HCT116 (cell line): ENCODE measurements around the gene PPIL6. TPM values are rescaled to one million over a fixed set of nuclear protein-coding genes. Genes with fewer than 3 reads are reported as not detected.

ENCODE experiments used
- ATAC-seq: fragments of 200-7000 bp; cut with Tn5 transposase; 2 replicates; pipeline ENCODE4 v1.9.1; 2020; ENCODE audit warnings: mild to moderate bottlenecking, moderate library complexity
- BruUV-seq: library from RNA; stranded (reverse); fragments of 400-500 nt; replicated peaks from 2 replicates; lab custom pipeline; 2021; lab: Mats Ljungman, UMichigan
- CTCF ChIA-PET: fragments of 300-600 bp; sonication (Branson Sonifier 250); formaldehyde crosslinking; loops from one replicate; lab custom pipeline; 2021; ENCODE audit warnings: antibody characterized with exemption; lab: Charles Lee
- POLR2A ChIA-PET: fragments of 300-600, 350-600 bp; sonication (Branson Sonifier 250); formaldehyde crosslinking; loops from one replicate; lab custom pipeline; 2021; ENCODE audit warnings: antibody characterized with exemption; lab: Charles Lee
- RAD21 ChIA-PET, 2 experiments: fragments of 300-600 bp; sonication (Branson Sonifier 250); formaldehyde crosslinking; loops; one replicate each; lab custom pipeline; 2023; ENCODE audit warnings: low total read pairs in 2 of 2; ENCODE audit not compliant: uncharacterized antibody in 2 of 2, unreplicated experiment in 2 of 2, low non-redundant PET in 1 of 2; lab: Charles Lee
- DNase-seq: peaks from one replicate; pipeline ENCODE4 v3.0.0-alpha.2; 2010; ENCODE audit warnings: low read depth, low spot score
- H2AFZ ChIP-seq: fragments of 200-600 bp; shearing (Covaris generic), sonication (generic); 2 replicates; pipeline ENCODE4 v1.6.1; 2017; ENCODE audit warnings: low read depth, mixed run types, mixed read lengths, antibody characterized with exemption, low read length; ENCODE audit not compliant: poor library complexity, severe bottlenecking
- H3K27ac ChIP-seq: 2 replicates; pipeline ENCODE4 v1.5.1; 2012; ENCODE audit warnings: low read depth, low read length
- H3K27me3 ChIP-seq: fragments of 200-600 bp; sonication (generic); 2 replicates; pipeline ENCODE4 v1.6.1; 2016; ENCODE audit warnings: mixed run types, low read length, mixed read lengths; ENCODE audit not compliant: insufficient read depth
- H3K36me3 ChIP-seq, 2 experiments: fragments of 200-500 bp in 1 of 2; fragments of 200-600 bp in 1 of 2; sonication (Bioruptor generic) in 1 of 2; sonication (generic) in 1 of 2; 2 replicates each; pipeline versions ENCODE4 v1.5.1 to v1.6.1; 2014 to 2016; ENCODE audit warnings: low read length in 2 of 2, inconsistent platforms in 1 of 2, mixed read lengths in 1 of 2, mixed run types in 1 of 2; ENCODE audit not compliant: insufficient read depth in 2 of 2, control insufficient read depth in 1 of 2
- H3K4me1 ChIP-seq, 2 experiments: fragments of 200-600 bp in 1 of 2; sonication (generic) in 1 of 2; 2 replicates each; pipeline versions ENCODE4 v1.5.1 to v1.6.1; 2012 to 2017; ENCODE audit warnings: low read length in 2 of 2, inconsistent platforms in 1 of 2, mild to moderate bottlenecking in 1 of 2, mixed read lengths in 1 of 2, mixed run types in 1 of 2, moderate library complexity in 1 of 2; ENCODE audit not compliant: insufficient read depth in 2 of 2, control insufficient read depth in 1 of 2
- H3K4me2 ChIP-seq: fragments of 200-600 bp; sonication (generic); 2 replicates; pipeline ENCODE4 v1.6.1; 2017; ENCODE audit warnings: mixed run types, low read length, mixed read lengths
- H3K4me3 ChIP-seq, 2 experiments: fragments of 200-600 bp in 1 of 2; sonication (generic) in 1 of 2; replicated peaks in 1 of 2; 2 replicates each; pipeline ENCODE4 v1.5.1; 2011 to 2016; ENCODE audit warnings: low read length in 2 of 2, control low read depth in 1 of 2, low read depth in 1 of 2, mild to moderate bottlenecking in 1 of 2, mixed read lengths in 1 of 2, mixed run types in 1 of 2
- H3K79me2 ChIP-seq: fragments of 200-600 bp; sonication (generic); 2 replicates; pipeline ENCODE4 v1.6.1; 2017; ENCODE audit warnings: mild to moderate bottlenecking, mixed run types, low read length, moderate library complexity, mixed read lengths; ENCODE audit not compliant: insufficient read depth
- H3K9ac ChIP-seq: fragments of 200-600 bp; sonication (generic); 2 replicates; pipeline ENCODE4 v1.6.1; 2016; ENCODE audit warnings: low read length, mixed read lengths
- H3K9me2 ChIP-seq: fragments of 200-600 bp; sonication (generic), shearing (Covaris generic); 2 replicates; pipeline ENCODE4 v1.6.1; 2017; ENCODE audit warnings: mixed run types, mild to moderate bottlenecking, moderate library complexity; ENCODE audit not compliant: insufficient read depth
- H3K9me3 ChIP-seq, 2 experiments: fragments of 200-500 bp in 1 of 2; fragments of 200-600 bp in 1 of 2; sonication (Bioruptor generic) in 1 of 2; sonication (generic) in 1 of 2; 2 replicates each; pipeline ENCODE4 v1.6.1; 2014 to 2017; ENCODE audit warnings: low read length in 2 of 2, mixed read lengths in 2 of 2, inconsistent platforms in 1 of 2, low read depth in 1 of 2, mild to moderate bottlenecking in 1 of 2, mixed run types in 1 of 2, moderate library complexity in 1 of 2; ENCODE audit not compliant: control insufficient read depth in 1 of 2, insufficient read depth in 1 of 2
- H4K20me1 ChIP-seq: fragments of 200-600 bp; sonication (generic), shearing (Covaris generic); 2 replicates; pipeline ENCODE4 v1.6.1; 2017; ENCODE audit warnings: mixed run types, mild to moderate bottlenecking, moderate library complexity; ENCODE audit not compliant: insufficient read depth
- FOSL1 ChIP-seq: IDR thresholded peaks from 2 replicates; pipeline ENCODE4 v1.6.1; 2012; ENCODE audit warnings: low read depth
- JUND ChIP-seq: IDR thresholded peaks from 2 replicates; pipeline ENCODE4 v1.6.1; 2012
- MAX ChIP-seq: IDR thresholded peaks from 2 replicates; pipeline ENCODE4 v1.6.1; 2012
- POLR2AphosphoS5 ChIP-seq: IDR thresholded peaks from 2 replicates; pipeline ENCODE4 v1.6.1; 2011; ENCODE audit warnings: mild to moderate bottlenecking, low read depth, low read length, moderate library complexity
- REST ChIP-seq: IDR thresholded peaks from 2 replicates; pipeline ENCODE4 v1.6.1; 2012; ENCODE audit warnings: low read depth
- SRF ChIP-seq: IDR thresholded peaks from 2 replicates; pipeline ENCODE4 v1.6.1; 2012; ENCODE audit warnings: low read depth
- TCF7L2 ChIP-seq: IDR thresholded peaks from 2 replicates; pipeline ENCODE4 v1.7.0; 2011; ENCODE audit warnings: borderline replicate concordance, inconsistent platforms; ENCODE audit not compliant: insufficient read depth, insufficient read length; ENCODE audit errors: extremely low read depth
- intact Hi-C: fragments of 100-400 bp; cut with micrococcal nuclease; formaldehyde crosslinking; loops from 2 replicates; pipeline ENCODE4 v1.10.0; 2022
- total RNA-seq: library from RNA; stranded (reverse); gene quantifications from one replicate; pipeline ENCODE4 v1.2.1, GENCODE V29; 2021; ENCODE audit not compliant: unreplicated experiment

Gene PPIL6
- total RNA-seq, 1 experiment from 2014 or later = 3.3 TPM

GRCh38 chr6:109370792-109371191, 69.6 kb downstream of the PPIL6 start:
- TF ChIP-seq SRF (no peak), MAX (no peak), FOSL1 (no peak), REST (no peak)
- no peak overlapping the region for H2AFZ ChIP-seq
- peaks cover 87% of the 10 kb centered on the region for H3K79me2 ChIP-seq
- no peaks in the 10 kb centered on the region for H3K9me2 ChIP-seq
- H3K27me3 ChIP-seq = no peaks in the 10 kb centered on the region
- H3K9me3 ChIP-seq = no peaks in the 10 kb centered on the region
- RAD21 ChIA-PET = no interaction called here
- H4K20me1 ChIP-seq = peaks cover 12% of the 10 kb centered on the region
- CTCF ChIA-PET = interaction anchor here (1.8 kb wide), 1 partner anchor 13 kb away, joined by 4 read pairs; no protein-coding TSS in a partner anchor
- POLR2A ChIA-PET = no interaction called here
- H3K4me3 ChIP-seq = no peak overlapping the region
- no peak overlapping the region for H3K9ac ChIP-seq
- peaks cover 21 to 34% of the 10 kb centered on the region in 2 experiments for H3K4me1 ChIP-seq
- peak overlapping the region; percentile 22; the same call in 1 of the 2 replicates for H3K27ac ChIP-seq
- peak overlapping the region; percentile 57 for H3K4me2 ChIP-seq
- peaks cover 53 to 55% of the 10 kb centered on the region in 2 experiments for H3K36me3 ChIP-seq
- peak; percentile 24; the same call in 1 of the 2 replicates for ATAC-seq
- BruUV-seq = no TSS peak
- intact Hi-C loops = no loop called here
- no peak for DNase-seq

- Histone ChIP-seq H3K9me3 (no peaks in the 10 kb centered on the region), H3K4me1 (peaks cover 21 to 34% of the 10 kb centered on the region in 2 experiments), H3K9me2 (no peaks in the 10 kb centered on the region), H2AFZ (no peak overlapping the region), H3K27ac (no peak overlapping the region), H4K20me1 (peaks cover 12% of the 10 kb centered on the region), H3K79me2 (peaks cover 84% of the 10 kb centered on the region), H3K9ac (no peak overlapping the region), H3K4me2 (no peak overlapping the region), H3K4me3 (no peak overlapping the region), H3K27me3 (no peaks in the 10 kb centered on the region), H3K36me3 (peaks cover 50 to 51% of the 10 kb centered on the region in 2 experiments)
- DNase-seq (no peak), ATAC-seq (no peak)
- CTCF ChIA-PET = interaction anchor here (1.8 kb wide), 1 partner anchor 13 kb away, joined by 4 read pairs; no protein-coding TSS in a partner anchor
- TF ChIP-seq REST (no peak), TCF7L2 (no peak), JUND (no peak), POLR2AphosphoS5 (no peak)
- intact Hi-C loops = no loop called here
- POLR2A ChIA-PET = no interaction called here
- no TSS peak for BruUV-seq
- RAD21 ChIA-PET = no interaction called here
Measured at GRCh38 chr6:109370336-109370735, 70.1 kb downstream of the PPIL6 start.
